ENCODE measurements around the gene CHD1.

- TF ChIP-seq FOXA1 (IDR thresholded peaks at IDR 0.05) (no peak), FOXM1 (IDR thresholded peaks at IDR 0.05; ENCODE audit: borderline replicate concordance) (no peak), BHLHE40 (IDR thresholded peaks at IDR 0.05; ENCODE audit: borderline replicate concordance) (no peak), ELF4 (IDR thresholded peaks at IDR 0.05) (no peak), PKNOX1 (IDR thresholded peaks at IDR 0.05) (no peak), NFRKB (IDR thresholded peaks at IDR 0.05) (no peak), SUZ12 (IDR thresholded peaks at IDR 0.05) (no peak), TARDBP (IDR thresholded peaks at IDR 0.05) (no peak), SP1 (IDR thresholded peaks at IDR 0.05) (no peak), CTBP1 (IDR thresholded peaks at IDR 0.05; ENCODE audit: borderline replicate concordance) (no peak), ZNF384 (IDR thresholded peaks at IDR 0.05) (no peak)
Measured at GRCh38 chr5:98964621-98965020, 35.8 kb upstream of the CHD1 start.

All from HEK293T (cell line).